SK-N-SH (cell line): Measurements from ENCODE around the gene ZNF516. TPM values are rescaled to one million over a fixed set of nuclear protein-coding genes. Genes with fewer than 3 reads are reported as not detected.

Experiments used
- CTCF ChIA-PET: fragments of 300-600, 350-600 bp; formaldehyde crosslinking; extraction: SDS; loops from one replicate; lab custom pipeline; 2021; lab: Yijun Ruan, JAX
- POLR2A ChIA-PET: fragments of 350-600 bp; sonication (Branson Sonifier 250); formaldehyde crosslinking; extraction: SDS; loops from one replicate; lab custom pipeline; 2020; ENCODE audit warnings: antibody characterized with exemption, inconsistent platforms; lab: Yijun Ruan, JAX
- DNase-seq: peaks from one replicate; pipeline ENCODE4 v3.0.0; 2012
- H2AFZ ChIP-seq: fragments of 200-600 bp; sonication (generic); 2 replicates; pipeline ENCODE4 v1.8.1; 2016; ENCODE audit warnings: antibody characterized with exemption, mild to moderate bottlenecking, low read depth
- H3F3A ChIP-seq: fragments of 200-600 bp; sonication (generic); replicated peaks from 2 replicates; pipeline ENCODE3; 2016; ENCODE audit warnings: antibody characterized with exemption, mild to moderate bottlenecking; ENCODE audit not compliant: insufficient read depth
- H3K27ac ChIP-seq, 2 experiments: fragments of 200-500 bp in 1 of 2; fragments of 200-600 bp in 1 of 2; sonication (Bioruptor generic) in 1 of 2; sonication (generic), shearing (Covaris generic) in 1 of 2; 2 replicates each; pipeline versions ENCODE4 v1.5.1 to v1.6.1; 2014 to 2016; ENCODE audit warnings: low read depth in 2 of 2, inconsistent platforms in 1 of 2, low read length in 1 of 2, mild to moderate bottlenecking in 1 of 2, mixed read lengths in 1 of 2
- H3K27me3 ChIP-seq: fragments of 200-600 bp; sonication (generic), shearing (Covaris generic); 2 replicates; pipeline ENCODE4 v1.6.1; 2016; ENCODE audit warnings: mixed run types; ENCODE audit not compliant: insufficient read depth
- H3K36me3 ChIP-seq, 2 experiments: fragments of 200-500 bp in 1 of 2; fragments of 200-600 bp in 1 of 2; sonication (Bioruptor generic) in 1 of 2; sonication (generic) in 1 of 2; replicated peaks in 1 of 2; 2 replicates each; pipeline versions ENCODE3 to v1.5.1; 2014 to 2016; ENCODE audit warnings: low read length in 1 of 2, mild to moderate bottlenecking in 1 of 2; ENCODE audit not compliant: insufficient read depth in 2 of 2, control insufficient read depth in 1 of 2
- H3K4me1 ChIP-seq, 2 experiments: fragments of 200-500 bp in 1 of 2; fragments of 200-600 bp in 1 of 2; sonication (Bioruptor generic) in 1 of 2; sonication (generic), shearing (Covaris generic) in 1 of 2; 2 replicates each; pipeline versions ENCODE4 v1.5.1 to v1.6.1; 2014 to 2016; ENCODE audit warnings: low read depth in 1 of 2, low read length in 1 of 2, mixed run types in 1 of 2; ENCODE audit not compliant: insufficient read depth in 2 of 2, control insufficient read depth in 1 of 2
- H3K4me2 ChIP-seq: fragments of 200-600 bp; sonication (generic), shearing (Covaris generic); 2 replicates; pipeline ENCODE4 v1.6.1; 2017; ENCODE audit warnings: mixed run types
- H3K4me3 ChIP-seq, 2 experiments: fragments of 200-500 bp in 1 of 2; fragments of 200-600 bp in 1 of 2; sonication (Bioruptor generic) in 1 of 2; sonication (generic), shearing (Covaris generic) in 1 of 2; 2 replicates each; pipeline versions ENCODE4 v1.5.1 to v1.8.1; 2014 to 2016; ENCODE audit warnings: low read depth in 2 of 2, inconsistent platforms in 1 of 2, low read length in 1 of 2, mild to moderate bottlenecking in 1 of 2, mixed read lengths in 1 of 2, moderate library complexity in 1 of 2
- H3K79me2 ChIP-seq: fragments of 200-600 bp; sonication (generic); 2 replicates; pipeline ENCODE4 v1.8.1; 2017; ENCODE audit warnings: mild to moderate bottlenecking; ENCODE audit not compliant: insufficient read depth
- H3K9ac ChIP-seq: fragments of 200-600 bp; sonication (generic); 2 replicates; pipeline ENCODE4 v1.6.1; 2017; ENCODE audit warnings: mixed run types
- H3K9me2 ChIP-seq: fragments of 200-600 bp; sonication (generic); 2 replicates; pipeline ENCODE4 v1.6.1; 2017; ENCODE audit warnings: mixed run types
- H3K9me3 ChIP-seq: fragments of 200-600 bp; sonication (generic); 2 replicates; pipeline ENCODE4 v1.6.1; 2017; ENCODE audit warnings: mixed run types, mild to moderate bottlenecking, moderate library complexity
- H4K20me1 ChIP-seq: fragments of 200-600 bp; sonication (generic); 2 replicates; pipeline ENCODE4 v1.6.1; 2017; ENCODE audit warnings: mild to moderate bottlenecking, mixed run types; ENCODE audit not compliant: insufficient read depth
- ELF1 ChIP-seq: IDR thresholded peaks from 2 replicates; pipeline ENCODE4 v1.4.0; 2012
- FOSL2 ChIP-seq: IDR thresholded peaks from 2 replicates; pipeline ENCODE4 v1.4.0; 2012; ENCODE audit warnings: low read depth, mild to moderate bottlenecking, moderate library complexity, borderline replicate concordance
- MEF2A ChIP-seq: IDR thresholded peaks from 2 replicates; pipeline ENCODE4 v1.4.0; 2012; ENCODE audit warnings: low read depth, borderline replicate concordance
- POLR2AphosphoS5 ChIP-seq: IDR thresholded peaks from 2 replicates; pipeline ENCODE4 v1.6.1; 2012; ENCODE audit warnings: low read depth, low read length
- RFX5 ChIP-seq: IDR thresholded peaks from 2 replicates; pipeline ENCODE4 v1.6.1; 2012; ENCODE audit warnings: mild to moderate bottlenecking, improper control_type of control experiment, low read length
- SMC3 ChIP-seq: IDR thresholded peaks from 2 replicates; pipeline ENCODE4 v1.6.1; 2012; ENCODE audit warnings: low read depth, low read length, improper control_type of control experiment
- TAF1 ChIP-seq: IDR thresholded peaks from 2 replicates; pipeline ENCODE4 v1.6.1; 2012; ENCODE audit warnings: low read depth, mild to moderate bottlenecking, low read length, moderate library complexity, borderline replicate concordance
- WGBS: methylation state at CpG from one replicate; pipeline ENCODE4 v1.1.6; 2017; ENCODE audit warnings: low lambda C conversion rate; 5-methylcytosine and 5-hydroxymethylcytosine counted together
- polyA plus RNA-seq, 3 experiments: library from polyadenylated mRNA; depleted of rRNA; stranded (reverse); fragments of >200 nt; gene quantifications; 2 replicates each; pipeline ENCODE4 v1.2.3, GENCODE V29; 2012
- TF ChIP-seq, protein P1 (sequence below): IDR thresholded peaks from 2 replicates; pipeline ENCODE4 v1.4.0; 2012; ENCODE audit warnings: low read depth, borderline replicate concordance
- TF ChIP-seq, protein P2 (sequence below): IDR thresholded peaks from 2 replicates; pipeline ENCODE4 v1.6.1; 2012; ENCODE audit warnings: mild to moderate bottlenecking, low read depth, low read length, moderate library complexity
- TF ChIP-seq, protein P3 (sequence below): fragments of 200-600 bp; sonication (generic); IDR thresholded peaks from 2 replicates; pipeline ENCODE4 v1.6.1; 2017; ENCODE audit warnings: antibody characterized with exemption, mild to moderate bottlenecking, moderate library complexity
- TF ChIP-seq, protein P4 (sequence below): fragments of 150-350 bp; IDR thresholded peaks from 2 replicates; pipeline ENCODE4 v1.6.1; 2016; ENCODE audit warnings: mild to moderate bottlenecking, low read depth, low read length

The ZNF516 gene
- polyA plus RNA-seq, 1 of the 3 experiments (the other 2 are of a cell fraction): 4.4 TPM

DNA sequence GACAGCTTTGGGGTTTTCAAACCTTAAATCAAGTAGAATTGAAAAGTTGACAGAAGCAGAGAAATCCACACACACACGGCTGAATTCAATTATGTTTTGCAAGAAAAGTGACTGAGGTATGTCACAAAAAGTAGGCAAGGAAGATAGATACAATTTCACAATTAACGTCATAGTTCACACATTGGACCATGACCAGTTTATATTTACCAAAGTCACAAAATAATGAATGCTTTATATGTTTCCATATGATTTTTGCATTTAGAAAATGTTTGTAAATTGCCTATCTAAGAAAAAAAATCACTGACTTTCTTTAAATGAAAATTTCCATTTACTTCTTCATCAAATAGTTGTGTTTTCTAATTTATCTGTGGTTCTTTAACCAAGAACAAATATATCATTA is 29.4 kb upstream of the ZNF516 start (continued):
- TF ChIP-seq SMC3: no peak
- TF ChIP-seq, protein P1, sequence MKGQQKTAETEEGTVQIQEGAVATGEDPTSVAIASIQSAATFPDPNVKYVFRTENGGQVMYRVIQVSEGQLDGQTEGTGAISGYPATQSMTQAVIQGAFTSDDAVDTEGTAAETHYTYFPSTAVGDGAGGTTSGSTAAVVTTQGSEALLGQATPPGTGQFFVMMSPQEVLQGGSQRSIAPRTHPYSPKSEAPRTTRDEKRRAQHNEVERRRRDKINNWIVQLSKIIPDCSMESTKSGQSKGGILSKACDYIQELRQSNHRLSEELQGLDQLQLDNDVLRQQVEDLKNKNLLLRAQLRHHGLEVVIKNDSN: no peak
- TF ChIP-seq, protein P2, sequence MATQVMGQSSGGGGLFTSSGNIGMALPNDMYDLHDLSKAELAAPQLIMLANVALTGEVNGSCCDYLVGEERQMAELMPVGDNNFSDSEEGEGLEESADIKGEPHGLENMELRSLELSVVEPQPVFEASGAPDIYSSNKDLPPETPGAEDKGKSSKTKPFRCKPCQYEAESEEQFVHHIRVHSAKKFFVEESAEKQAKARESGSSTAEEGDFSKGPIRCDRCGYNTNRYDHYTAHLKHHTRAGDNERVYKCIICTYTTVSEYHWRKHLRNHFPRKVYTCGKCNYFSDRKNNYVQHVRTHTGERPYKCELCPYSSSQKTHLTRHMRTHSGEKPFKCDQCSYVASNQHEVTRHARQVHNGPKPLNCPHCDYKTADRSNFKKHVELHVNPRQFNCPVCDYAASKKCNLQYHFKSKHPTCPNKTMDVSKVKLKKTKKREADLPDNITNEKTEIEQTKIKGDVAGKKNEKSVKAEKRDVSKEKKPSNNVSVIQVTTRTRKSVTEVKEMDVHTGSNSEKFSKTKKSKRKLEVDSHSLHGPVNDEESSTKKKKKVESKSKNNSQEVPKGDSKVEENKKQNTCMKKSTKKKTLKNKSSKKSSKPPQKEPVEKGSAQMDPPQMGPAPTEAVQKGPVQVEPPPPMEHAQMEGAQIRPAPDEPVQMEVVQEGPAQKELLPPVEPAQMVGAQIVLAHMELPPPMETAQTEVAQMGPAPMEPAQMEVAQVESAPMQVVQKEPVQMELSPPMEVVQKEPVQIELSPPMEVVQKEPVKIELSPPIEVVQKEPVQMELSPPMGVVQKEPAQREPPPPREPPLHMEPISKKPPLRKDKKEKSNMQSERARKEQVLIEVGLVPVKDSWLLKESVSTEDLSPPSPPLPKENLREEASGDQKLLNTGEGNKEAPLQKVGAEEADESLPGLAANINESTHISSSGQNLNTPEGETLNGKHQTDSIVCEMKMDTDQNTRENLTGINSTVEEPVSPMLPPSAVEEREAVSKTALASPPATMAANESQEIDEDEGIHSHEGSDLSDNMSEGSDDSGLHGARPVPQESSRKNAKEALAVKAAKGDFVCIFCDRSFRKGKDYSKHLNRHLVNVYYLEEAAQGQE: no peak

DNA sequence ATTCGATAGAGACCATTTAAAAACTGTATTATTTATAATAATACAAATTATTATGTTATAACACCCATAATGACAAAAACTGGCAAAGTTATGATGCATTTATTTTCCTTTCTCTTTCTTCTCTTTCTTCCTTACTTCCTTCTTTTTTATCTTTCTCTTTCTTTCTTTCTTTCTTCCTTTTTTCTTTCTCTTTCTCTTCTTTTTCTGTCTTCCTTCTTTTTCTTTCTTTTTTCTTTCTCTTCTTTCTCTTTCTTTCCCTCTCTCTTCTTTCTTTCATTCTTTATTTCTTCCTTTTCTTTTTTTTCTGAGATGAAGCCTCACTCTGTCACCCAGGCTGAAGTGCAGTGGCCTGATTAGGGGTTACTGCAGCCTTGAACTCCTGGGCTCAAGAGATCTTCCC is 27.5 kb upstream of the ZNF516 start:
- ChIA-PET POLR2A (interaction anchor here (0.6 kb wide), 1 partner anchor 1924 kb away, joined by 3 read pairs; no protein-coding TSS in a partner anchor), CTCF (no interaction called here)
- H2AFZ ChIP-seq: no peak overlapping the region

More for the DNA sequence above, 27.5 kb upstream of the ZNF516 start:
- H3F3A ChIP-seq: no peaks in the 10 kb centered on the region
- no peak for DNase-seq
- no peaks in the 10 kb centered on the region for H3K79me2 ChIP-seq
- no peak overlapping the region for H3K4me2 ChIP-seq
- no peaks in the 10 kb centered on the region for H4K20me1 ChIP-seq
- 70% methylated on average over 1 of the region's 1 CpG for WGBS
- no peaks in the 10 kb centered on the region for H3K36me3 ChIP-seq
- H3K4me3 ChIP-seq: no peak overlapping the region
- no peaks in the 10 kb centered on the region for H3K4me1 ChIP-seq
- H3K27me3 ChIP-seq: no peaks in the 10 kb centered on the region; the same call in 1 of the 2 replicates
- H3K9me2 ChIP-seq: no peaks in the 10 kb centered on the region
- H3K9ac ChIP-seq: no peak overlapping the region
- H3K27ac ChIP-seq: no peak overlapping the region
- TF ChIP-seq SMC3 (no peak), RFX5 (no peak), MEF2A (no peak), TAF1 (no peak), POLR2AphosphoS5 (no peak), ELF1 (no peak), FOSL2 (no peak)
- TF ChIP-seq, protein P3, sequence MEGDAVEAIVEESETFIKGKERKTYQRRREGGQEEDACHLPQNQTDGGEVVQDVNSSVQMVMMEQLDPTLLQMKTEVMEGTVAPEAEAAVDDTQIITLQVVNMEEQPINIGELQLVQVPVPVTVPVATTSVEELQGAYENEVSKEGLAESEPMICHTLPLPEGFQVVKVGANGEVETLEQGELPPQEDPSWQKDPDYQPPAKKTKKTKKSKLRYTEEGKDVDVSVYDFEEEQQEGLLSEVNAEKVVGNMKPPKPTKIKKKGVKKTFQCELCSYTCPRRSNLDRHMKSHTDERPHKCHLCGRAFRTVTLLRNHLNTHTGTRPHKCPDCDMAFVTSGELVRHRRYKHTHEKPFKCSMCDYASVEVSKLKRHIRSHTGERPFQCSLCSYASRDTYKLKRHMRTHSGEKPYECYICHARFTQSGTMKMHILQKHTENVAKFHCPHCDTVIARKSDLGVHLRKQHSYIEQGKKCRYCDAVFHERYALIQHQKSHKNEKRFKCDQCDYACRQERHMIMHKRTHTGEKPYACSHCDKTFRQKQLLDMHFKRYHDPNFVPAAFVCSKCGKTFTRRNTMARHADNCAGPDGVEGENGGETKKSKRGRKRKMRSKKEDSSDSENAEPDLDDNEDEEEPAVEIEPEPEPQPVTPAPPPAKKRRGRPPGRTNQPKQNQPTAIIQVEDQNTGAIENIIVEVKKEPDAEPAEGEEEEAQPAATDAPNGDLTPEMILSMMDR: no peak
- TF ChIP-seq, protein P4, sequence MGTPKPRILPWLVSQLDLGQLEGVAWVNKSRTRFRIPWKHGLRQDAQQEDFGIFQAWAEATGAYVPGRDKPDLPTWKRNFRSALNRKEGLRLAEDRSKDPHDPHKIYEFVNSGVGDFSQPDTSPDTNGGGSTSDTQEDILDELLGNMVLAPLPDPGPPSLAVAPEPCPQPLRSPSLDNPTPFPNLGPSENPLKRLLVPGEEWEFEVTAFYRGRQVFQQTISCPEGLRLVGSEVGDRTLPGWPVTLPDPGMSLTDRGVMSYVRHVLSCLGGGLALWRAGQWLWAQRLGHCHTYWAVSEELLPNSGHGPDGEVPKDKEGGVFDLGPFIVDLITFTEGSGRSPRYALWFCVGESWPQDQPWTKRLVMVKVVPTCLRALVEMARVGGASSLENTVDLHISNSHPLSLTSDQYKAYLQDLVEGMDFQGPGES: no peak
- H3K9me3 ChIP-seq: no peaks in the 10 kb centered on the region
